K562 (cell line): ENCODE data around the gene USP15. TPM values are rescaled to one million over a fixed set of nuclear protein-coding genes. Genes with fewer than 3 reads are reported as not detected.

Experiments
- BHLHE40 ChIP-seq: IDR thresholded peaks from 2 replicates; pipeline ENCODE4 v1.6.1; 2011; ENCODE audit warnings: low read length, improper control_type of control experiment
- CCAR2 ChIP-seq: fragments of 200-400 bp; formaldehyde crosslinking; IDR thresholded peaks from 2 replicates; pipeline ENCODE4 v1.6.1; 2017; ENCODE audit warnings: mild to moderate bottlenecking, low read depth, low read length
- COPS2 ChIP-seq: fragments of 450-650 bp; conservative IDR thresholded peaks from 2 replicates; pipeline ENCODE4 v1.6.1; 2016; ENCODE audit warnings: mild to moderate bottlenecking, moderate library complexity
- EHMT2 ChIP-seq: fragments of 450-650 bp; IDR thresholded peaks from 2 replicates; pipeline ENCODE4 v1.6.1; 2018; ENCODE audit warnings: antibody characterized with exemption
- ESRRB ChIP-seq: fragments of 250-450 bp; sonication (Bioruptor Pico); IDR thresholded peaks from 2 replicates; pipeline ENCODE4 v1.5.0; 2020; ENCODE audit warnings: mild to moderate bottlenecking, moderate library complexity, borderline replicate concordance
- MCM5 ChIP-seq: fragments of 450-650 bp; IDR thresholded peaks from 2 replicates; pipeline ENCODE4 v1.6.1; 2016; ENCODE audit warnings: low read depth
- MTA3 ChIP-seq: fragments of 450-650 bp; formaldehyde crosslinking; IDR thresholded peaks from 2 replicates; pipeline ENCODE4 v1.6.1; 2017; ENCODE audit warnings: mild to moderate bottlenecking, borderline replicate concordance
- NR2C2 ChIP-seq, 2 experiments: fragments of 200-800 bp in 1 of 2; sonication (Bioruptor generic) in 1 of 2; sonication (generic) in 1 of 2; formaldehyde crosslinking in 1 of 2; IDR thresholded peaks; 2 replicates each; pipeline versions ENCODE4 v1.6.1 to v1.8.0; 2016 to 2022; ENCODE audit warnings: mild to moderate bottlenecking in 1 of 2, missing compliant biosample characterization in 1 of 2, missing genetic modification characterization in 1 of 2, missing genetic modification reagents in 1 of 2
- PURB ChIP-seq: sonication (generic); formaldehyde crosslinking; IDR thresholded peaks from 2 replicates; pipeline ENCODE4 v1.9.0; 2021; ENCODE audit warnings: low read depth, mild to moderate bottlenecking, missing genetic modification reagents
- SPI1 ChIP-seq: IDR thresholded peaks from 2 replicates; pipeline ENCODE4 v1.6.1; 2011; ENCODE audit warnings: low read depth, low read length, control low read depth, borderline replicate concordance
- SRSF7 ChIP-seq: fragments of 200-400 bp; formaldehyde crosslinking; optimal IDR thresholded peaks from 2 replicates; pipeline ENCODE3; 2017; ENCODE audit warnings: mild to moderate bottlenecking, low read depth, low read length
- TAL1 ChIP-seq: fragments of 450-650 bp; IDR thresholded peaks from 2 replicates; pipeline ENCODE4 v1.6.1; 2016; ENCODE audit warnings: mild to moderate bottlenecking
- TCF7L2 ChIP-seq: fragments of 150-350 bp; IDR thresholded peaks from 2 replicates; pipeline ENCODE4 v1.6.1; 2016; ENCODE audit warnings: low read depth, mild to moderate bottlenecking, low read length, moderate library complexity
- ZNF224 ChIP-seq: sonication (generic); formaldehyde crosslinking; IDR thresholded peaks from 2 replicates; pipeline ENCODE4 v1.8.0; 2022; ENCODE audit warnings: mild to moderate bottlenecking, missing genetic modification reagents
- ZNF311 ChIP-seq: fragments of 250-450 bp; sonication (Bioruptor Pico); IDR thresholded peaks from 2 replicates; pipeline ENCODE4 v1.4.0; 2020; ENCODE audit warnings: mild to moderate bottlenecking, moderate library complexity
- ZZZ3 ChIP-seq: fragments of 450-650 bp; IDR thresholded peaks from 2 replicates; pipeline ENCODE4 v1.6.1; 2016; ENCODE audit warnings: antibody characterized with exemption, mild to moderate bottlenecking, moderate library complexity
- polyA plus RNA-seq, 8 experiments: library from polyadenylated mRNA; depleted of rRNA in 4 of 8; stranded (reverse) in 5 of 8; unstranded in 3 of 8; fragments of >200 nt; fragmentation: Nextera tagmentation in 2 of 8; fragmentation: Illumina TruSeq in 1 of 8; extraction: Ambion mirVana in 2 of 8; extraction: Trizol in 1 of 8; gene quantifications; 2 replicates each; pipeline versions ENCODE4 v1.2.1 to v1.2.3, GENCODE V29; 2011 to 2014; ENCODE audit warnings: inconsistent platforms in 1 of 8, missing spikeins in 1 of 8
- total RNA-seq, 7 experiments: library from RNA; depleted of rRNA in 6 of 7; stranded (reverse); fragments of >200 nt in 6 of 7; fragmentation: Illumina TruSeq in 2 of 7; extraction: Trizol in 2 of 7; gene quantifications; 2 replicates each; pipeline versions ENCODE4 v1.2.1 to v1.2.3, GENCODE V29; 2011 to 2021; ENCODE audit warnings: low replicate concordance in 1 of 7
- TF ChIP-seq, protein P1 (sequence below): fragments of 450-650 bp; IDR thresholded peaks from 2 replicates; pipeline ENCODE4 v1.6.1; 2018; ENCODE audit not compliant: partially characterized antibody
- TF ChIP-seq, protein P2 (sequence below): fragments of 250-450 bp; sonication (Bioruptor Pico); IDR thresholded peaks from 2 replicates; pipeline ENCODE4 v1.5.0; 2022; ENCODE audit warnings: mild to moderate bottlenecking
- TF ChIP-seq, protein P3 (sequence below): sonication (generic); formaldehyde crosslinking; IDR thresholded peaks from 2 replicates; pipeline ENCODE4 v1.8.0; 2022; ENCODE audit warnings: missing genetic modification reagents, mild to moderate bottlenecking, borderline replicate concordance
- TF ChIP-seq, protein P4 (sequence below), 2 experiments: IDR thresholded peaks in 1 of 2; conservative IDR thresholded peaks in 1 of 2; 2 replicates each; pipeline ENCODE4 v1.6.1; 2016; ENCODE audit warnings: low read depth in 2 of 2, mild to moderate bottlenecking in 1 of 2, missing compliant biosample characterization in 1 of 2, missing genetic modification characterization in 1 of 2, moderate library complexity in 1 of 2

The USP15 gene
- total and polyA plus RNA-seq, 9 of the 15 experiments (the other 6 are each of a cell fraction or from before 2014, with no cell fraction given), result 140 to 272 (median 182) TPM

DNA sequence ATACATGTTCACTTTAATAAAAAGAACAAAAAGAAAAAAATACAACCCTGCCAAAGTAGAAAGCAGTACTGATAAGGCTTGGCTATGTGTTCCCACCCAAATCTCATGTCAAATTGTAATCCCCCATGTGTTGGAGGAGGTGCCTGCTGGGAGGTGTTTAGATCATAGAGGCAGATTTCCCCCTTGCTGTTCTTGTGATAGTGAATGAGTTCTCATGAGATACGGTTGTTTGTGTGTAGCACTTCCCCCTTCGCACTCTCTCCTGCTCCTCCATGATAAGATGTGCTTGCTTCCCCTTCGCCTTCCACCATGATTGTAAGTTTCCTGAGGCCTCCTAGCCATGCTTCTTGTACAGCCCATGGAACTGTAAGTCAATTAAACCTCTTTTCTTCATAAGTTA is 59.9 kb downstream of the USP15 start (continued):
- TF ChIP-seq, protein P1, sequence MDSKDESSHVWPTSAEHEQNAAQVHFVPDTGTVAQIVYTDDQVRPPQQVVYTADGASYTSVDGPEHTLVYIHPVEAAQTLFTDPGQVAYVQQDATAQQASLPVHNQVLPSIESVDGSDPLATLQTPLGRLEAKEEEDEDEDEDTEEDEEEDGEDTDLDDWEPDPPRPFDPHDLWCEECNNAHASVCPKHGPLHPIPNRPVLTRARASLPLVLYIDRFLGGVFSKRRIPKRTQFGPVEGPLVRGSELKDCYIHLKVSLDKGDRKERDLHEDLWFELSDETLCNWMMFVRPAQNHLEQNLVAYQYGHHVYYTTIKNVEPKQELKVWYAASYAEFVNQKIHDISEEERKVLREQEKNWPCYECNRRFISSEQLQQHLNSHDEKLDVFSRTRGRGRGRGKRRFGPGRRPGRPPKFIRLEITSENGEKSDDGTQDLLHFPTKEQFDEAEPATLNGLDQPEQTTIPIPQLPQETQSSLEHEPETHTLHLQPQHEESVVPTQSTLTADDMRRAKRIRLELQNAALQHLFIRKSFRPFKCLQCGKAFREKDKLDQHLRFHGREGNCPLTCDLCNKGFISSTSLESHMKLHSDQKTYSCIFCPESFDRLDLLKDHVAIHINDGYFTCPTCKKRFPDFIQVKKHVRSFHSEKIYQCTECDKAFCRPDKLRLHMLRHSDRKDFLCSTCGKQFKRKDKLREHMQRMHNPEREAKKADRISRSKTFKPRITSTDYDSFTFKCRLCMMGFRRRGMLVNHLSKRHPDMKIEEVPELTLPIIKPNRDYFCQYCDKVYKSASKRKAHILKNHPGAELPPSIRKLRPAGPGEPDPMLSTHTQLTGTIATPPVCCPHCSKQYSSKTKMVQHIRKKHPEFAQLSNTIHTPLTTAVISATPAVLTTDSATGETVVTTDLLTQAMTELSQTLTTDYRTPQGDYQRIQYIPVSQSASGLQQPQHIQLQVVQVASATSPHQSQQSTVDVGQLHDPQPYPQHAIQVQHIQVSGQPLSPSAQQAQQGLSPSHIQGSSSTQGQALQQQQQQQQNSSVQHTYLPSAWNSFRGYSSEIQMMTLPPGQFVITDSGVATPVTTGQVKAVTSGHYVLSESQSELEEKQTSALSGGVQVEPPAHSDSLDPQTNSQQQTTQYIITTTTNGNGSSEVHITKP, result no peak
- TF ChIP-seq, protein P2, sequence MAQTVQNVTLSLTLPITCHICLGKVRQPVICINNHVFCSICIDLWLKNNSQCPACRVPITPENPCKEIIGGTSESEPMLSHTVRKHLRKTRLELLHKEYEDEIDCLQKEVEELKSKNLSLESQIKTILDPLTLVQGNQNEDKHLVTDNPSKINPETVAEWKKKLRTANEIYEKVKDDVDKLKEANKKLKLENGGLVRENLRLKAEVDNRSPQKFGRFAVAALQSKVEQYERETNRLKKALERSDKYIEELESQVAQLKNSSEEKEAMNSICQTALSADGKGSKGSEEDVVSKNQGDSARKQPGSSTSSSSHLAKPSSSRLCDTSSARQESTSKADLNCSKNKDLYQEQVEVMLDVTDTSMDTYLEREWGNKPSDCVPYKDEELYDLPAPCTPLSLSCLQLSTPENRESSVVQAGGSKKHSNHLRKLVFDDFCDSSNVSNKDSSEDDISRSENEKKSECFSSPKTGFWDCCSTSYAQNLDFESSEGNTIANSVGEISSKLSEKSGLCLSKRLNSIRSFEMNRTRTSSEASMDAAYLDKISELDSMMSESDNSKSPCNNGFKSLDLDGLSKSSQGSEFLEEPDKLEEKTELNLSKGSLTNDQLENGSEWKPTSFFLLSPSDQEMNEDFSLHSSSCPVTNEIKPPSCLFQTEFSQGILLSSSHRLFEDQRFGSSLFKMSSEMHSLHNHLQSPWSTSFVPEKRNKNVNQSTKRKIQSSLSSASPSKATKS (CRISPR knock-in tag), result no peak
- TF ChIP-seq SPI1, result peak; percentile 69
- no peak for TF ChIP-seq ZNF224 (CRISPR knock-in tag)
- peak; percentile 36; the same call in 1 of the 2 replicates for TF ChIP-seq EHMT2
- TF ChIP-seq CCAR2, result no peak
- peak; percentile 79 for TF ChIP-seq TAL1
- no peak for TF ChIP-seq ESRRB (CRISPR knock-in tag)
- no peak for TF ChIP-seq NR2C2 (CRISPR knock-in tag; IDR thresholded peaks at IDR 0.05)
- TF ChIP-seq NR2C2 (tag; IDR thresholded peaks at IDR 0.05), result no peak
- no peak for TF ChIP-seq BHLHE40
- no peak for TF ChIP-seq SRSF7
- no peak for TF ChIP-seq ZNF311
- TF ChIP-seq, protein P3, sequence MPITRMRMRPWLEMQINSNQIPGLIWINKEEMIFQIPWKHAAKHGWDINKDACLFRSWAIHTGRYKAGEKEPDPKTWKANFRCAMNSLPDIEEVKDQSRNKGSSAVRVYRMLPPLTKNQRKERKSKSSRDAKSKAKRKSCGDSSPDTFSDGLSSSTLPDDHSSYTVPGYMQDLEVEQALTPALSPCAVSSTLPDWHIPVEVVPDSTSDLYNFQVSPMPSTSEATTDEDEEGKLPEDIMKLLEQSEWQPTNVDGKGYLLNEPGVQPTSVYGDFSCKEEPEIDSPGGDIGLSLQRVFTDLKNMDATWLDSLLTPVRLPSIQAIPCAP, result no peak
- no peak for TF ChIP-seq MTA3
- TF ChIP-seq PURB (CRISPR knock-in tag), result no peak
- no peak for TF ChIP-seq MCM5
- TF ChIP-seq, protein P4, sequence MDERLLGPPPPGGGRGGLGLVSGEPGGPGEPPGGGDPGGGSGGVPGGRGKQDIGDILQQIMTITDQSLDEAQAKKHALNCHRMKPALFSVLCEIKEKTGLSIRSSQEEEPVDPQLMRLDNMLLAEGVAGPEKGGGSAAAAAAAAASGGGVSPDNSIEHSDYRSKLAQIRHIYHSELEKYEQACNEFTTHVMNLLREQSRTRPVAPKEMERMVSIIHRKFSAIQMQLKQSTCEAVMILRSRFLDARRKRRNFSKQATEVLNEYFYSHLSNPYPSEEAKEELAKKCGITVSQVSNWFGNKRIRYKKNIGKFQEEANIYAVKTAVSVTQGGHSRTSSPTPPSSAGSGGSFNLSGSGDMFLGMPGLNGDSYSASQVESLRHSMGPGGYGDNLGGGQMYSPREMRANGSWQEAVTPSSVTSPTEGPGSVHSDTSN (CRISPR knock-in tag; IDR thresholded peaks at IDR 0.05; ENCODE audit: low read depth), result no peak
- TF ChIP-seq, protein P4 (tag; conservative IDR thresholded peaks at IDR 0.05; ENCODE audit: low read depth), result no peak
- no peak for TF ChIP-seq ZZZ3
- no peak for TF ChIP-seq COPS2
- TF ChIP-seq TCF7L2, result no peak
